HCT116 (cell line): ENCODE data around the gene SLC35F1. TPM values are rescaled to one million over a fixed set of nuclear protein-coding genes. Genes with fewer than 3 reads are reported as not detected.

Experiments
- ATAC-seq: fragments of 200-7000 bp; cut with Tn5 transposase; 2 replicates; pipeline ENCODE4 v1.9.1; 2020; ENCODE audit warnings: mild to moderate bottlenecking, moderate library complexity
- BruUV-seq: library from RNA; stranded (reverse); fragments of 400-500 nt; replicated peaks from 2 replicates; lab custom pipeline; 2021; lab: Mats Ljungman, UMichigan
- CTCF ChIA-PET: fragments of 300-600 bp; sonication (Branson Sonifier 250); formaldehyde crosslinking; loops from one replicate; lab custom pipeline; 2021; ENCODE audit warnings: antibody characterized with exemption; lab: Charles Lee
- POLR2A ChIA-PET: fragments of 300-600, 350-600 bp; sonication (Branson Sonifier 250); formaldehyde crosslinking; loops from one replicate; lab custom pipeline; 2021; ENCODE audit warnings: antibody characterized with exemption; lab: Charles Lee
- RAD21 ChIA-PET, 2 experiments: fragments of 300-600 bp; sonication (Branson Sonifier 250); formaldehyde crosslinking; loops; one replicate each; lab custom pipeline; 2023; ENCODE audit warnings: low total read pairs in 2 of 2; ENCODE audit not compliant: uncharacterized antibody in 2 of 2, unreplicated experiment in 2 of 2, low non-redundant PET in 1 of 2; lab: Charles Lee
- DNase-seq: peaks from one replicate; pipeline ENCODE4 v3.0.0-alpha.2; 2010; ENCODE audit warnings: low read depth, low spot score
- H2AFZ ChIP-seq: fragments of 200-600 bp; shearing (Covaris generic), sonication (generic); 2 replicates; pipeline ENCODE4 v1.6.1; 2017; ENCODE audit warnings: low read depth, mixed run types, mixed read lengths, antibody characterized with exemption, low read length; ENCODE audit not compliant: poor library complexity, severe bottlenecking
- H3K27ac ChIP-seq: 2 replicates; pipeline ENCODE4 v1.5.1; 2012; ENCODE audit warnings: low read depth, low read length
- H3K27me3 ChIP-seq: fragments of 200-600 bp; sonication (generic); 2 replicates; pipeline ENCODE4 v1.6.1; 2016; ENCODE audit warnings: mixed run types, low read length, mixed read lengths; ENCODE audit not compliant: insufficient read depth
- H3K36me3 ChIP-seq, 2 experiments: fragments of 200-500 bp in 1 of 2; fragments of 200-600 bp in 1 of 2; sonication (Bioruptor generic) in 1 of 2; sonication (generic) in 1 of 2; 2 replicates each; pipeline versions ENCODE4 v1.5.1 to v1.6.1; 2014 to 2016; ENCODE audit warnings: low read length in 2 of 2, inconsistent platforms in 1 of 2, mixed read lengths in 1 of 2, mixed run types in 1 of 2; ENCODE audit not compliant: insufficient read depth in 2 of 2, control insufficient read depth in 1 of 2
- H3K4me1 ChIP-seq, 2 experiments: fragments of 200-600 bp in 1 of 2; sonication (generic) in 1 of 2; 2 replicates each; pipeline versions ENCODE4 v1.5.1 to v1.6.1; 2012 to 2017; ENCODE audit warnings: low read length in 2 of 2, inconsistent platforms in 1 of 2, mild to moderate bottlenecking in 1 of 2, mixed read lengths in 1 of 2, mixed run types in 1 of 2, moderate library complexity in 1 of 2; ENCODE audit not compliant: insufficient read depth in 2 of 2, control insufficient read depth in 1 of 2
- H3K4me2 ChIP-seq: fragments of 200-600 bp; sonication (generic); 2 replicates; pipeline ENCODE4 v1.6.1; 2017; ENCODE audit warnings: mixed run types, low read length, mixed read lengths
- H3K4me3 ChIP-seq, 2 experiments: fragments of 200-600 bp in 1 of 2; sonication (generic) in 1 of 2; replicated peaks in 1 of 2; 2 replicates each; pipeline ENCODE4 v1.5.1; 2011 to 2016; ENCODE audit warnings: low read length in 2 of 2, control low read depth in 1 of 2, low read depth in 1 of 2, mild to moderate bottlenecking in 1 of 2, mixed read lengths in 1 of 2, mixed run types in 1 of 2
- H3K79me2 ChIP-seq: fragments of 200-600 bp; sonication (generic); 2 replicates; pipeline ENCODE4 v1.6.1; 2017; ENCODE audit warnings: mild to moderate bottlenecking, mixed run types, low read length, moderate library complexity, mixed read lengths; ENCODE audit not compliant: insufficient read depth
- H3K9ac ChIP-seq: fragments of 200-600 bp; sonication (generic); 2 replicates; pipeline ENCODE4 v1.6.1; 2016; ENCODE audit warnings: low read length, mixed read lengths
- H3K9me2 ChIP-seq: fragments of 200-600 bp; sonication (generic), shearing (Covaris generic); 2 replicates; pipeline ENCODE4 v1.6.1; 2017; ENCODE audit warnings: mixed run types, mild to moderate bottlenecking, moderate library complexity; ENCODE audit not compliant: insufficient read depth
- H3K9me3 ChIP-seq, 2 experiments: fragments of 200-500 bp in 1 of 2; fragments of 200-600 bp in 1 of 2; sonication (Bioruptor generic) in 1 of 2; sonication (generic) in 1 of 2; 2 replicates each; pipeline ENCODE4 v1.6.1; 2014 to 2017; ENCODE audit warnings: low read length in 2 of 2, mixed read lengths in 2 of 2, inconsistent platforms in 1 of 2, low read depth in 1 of 2, mild to moderate bottlenecking in 1 of 2, mixed run types in 1 of 2, moderate library complexity in 1 of 2; ENCODE audit not compliant: control insufficient read depth in 1 of 2, insufficient read depth in 1 of 2
- H4K20me1 ChIP-seq: fragments of 200-600 bp; sonication (generic), shearing (Covaris generic); 2 replicates; pipeline ENCODE4 v1.6.1; 2017; ENCODE audit warnings: mixed run types, mild to moderate bottlenecking, moderate library complexity; ENCODE audit not compliant: insufficient read depth
- CEBPB ChIP-seq: IDR thresholded peaks from 2 replicates; pipeline ENCODE4 v1.6.1; 2012; ENCODE audit warnings: low read depth
- EGR1 ChIP-seq: IDR thresholded peaks from 2 replicates; pipeline ENCODE4 v1.6.1; 2012; ENCODE audit warnings: low read depth
- ELF1 ChIP-seq: IDR thresholded peaks from 2 replicates; pipeline ENCODE4 v1.6.1; 2012; ENCODE audit warnings: low read depth, borderline replicate concordance
- EZH2phosphoT487 ChIP-seq: fragments of 200-600 bp; IDR thresholded peaks from 2 replicates; pipeline ENCODE4 v1.6.1; 2018; ENCODE audit warnings: antibody characterized with exemption, borderline replicate concordance
- FOSL1 ChIP-seq: IDR thresholded peaks from 2 replicates; pipeline ENCODE4 v1.6.1; 2012; ENCODE audit warnings: low read depth
- POLR2A ChIP-seq: IDR thresholded peaks from 2 replicates; pipeline ENCODE4 v1.7.0; 2011; ENCODE audit warnings: borderline replicate concordance; ENCODE audit not compliant: insufficient read depth, insufficient read length; ENCODE audit errors: extremely low read depth
- POLR2AphosphoS5 ChIP-seq: IDR thresholded peaks from 2 replicates; pipeline ENCODE4 v1.6.1; 2011; ENCODE audit warnings: mild to moderate bottlenecking, low read depth, low read length, moderate library complexity
- RAD21 ChIP-seq: IDR thresholded peaks from 2 replicates; pipeline ENCODE4 v1.6.1; 2012; ENCODE audit warnings: low read depth, mild to moderate bottlenecking
- SP1 ChIP-seq: IDR thresholded peaks from 2 replicates; pipeline ENCODE4 v1.6.1; 2012; ENCODE audit warnings: low read depth
- YY1 ChIP-seq: IDR thresholded peaks from 2 replicates; pipeline ENCODE4 v1.6.1; 2011; ENCODE audit warnings: low read length, low read depth, moderate library complexity, mild to moderate bottlenecking; ENCODE audit not compliant: insufficient replicate concordance; ENCODE audit errors: extremely low read depth
- ZFX ChIP-seq: fragments of 450-650 bp; IDR thresholded peaks from 2 replicates; pipeline ENCODE4 v1.6.1; 2017
- ZNF274 ChIP-seq: fragments of 200-500 bp; sonication (Bioruptor generic); IDR thresholded peaks from 2 replicates; pipeline ENCODE4 v1.6.1; 2014; ENCODE audit warnings: mild to moderate bottlenecking, low read depth, low read length, inconsistent platforms
- intact Hi-C: fragments of 100-400 bp; cut with micrococcal nuclease; formaldehyde crosslinking; loops from 2 replicates; pipeline ENCODE4 v1.10.0; 2022
- total RNA-seq: library from RNA; stranded (reverse); gene quantifications from one replicate; pipeline ENCODE4 v1.2.1, GENCODE V29; 2021; ENCODE audit not compliant: unreplicated experiment
- TF ChIP-seq, protein P1 (sequence below): IDR thresholded peaks from 2 replicates; pipeline ENCODE4 v1.6.1; 2012; ENCODE audit warnings: low read depth
- TF ChIP-seq, protein P2 (sequence below), 3 experiments: fragments of 200-600 bp in 1 of 3; sonication (generic) in 1 of 3; IDR thresholded peaks in 2 of 3; conservative IDR thresholded peaks in 1 of 3; 2 replicates each; pipeline ENCODE4 v1.5.1; 2012 to 2017; ENCODE audit warnings: low read depth in 2 of 3, low read length in 2 of 3, antibody characterized with exemption in 1 of 3, borderline replicate concordance in 1 of 3, control low read depth in 1 of 3, mild to moderate bottlenecking in 1 of 3, mixed read lengths in 1 of 3, mixed run types in 1 of 3, moderate library complexity in 1 of 3; ENCODE audit not compliant: insufficient read depth in 1 of 3
- TF ChIP-seq, protein P3 (sequence below): IDR thresholded peaks from 2 replicates; pipeline ENCODE4 v1.6.1; 2012
- TF ChIP-seq, protein P4 (sequence below): IDR thresholded peaks from 2 replicates; pipeline ENCODE4 v1.6.1; 2012

The SLC35F1 gene
- total RNA-seq, 1 experiment from 2014 or later: 0.07 TPM

DNA sequence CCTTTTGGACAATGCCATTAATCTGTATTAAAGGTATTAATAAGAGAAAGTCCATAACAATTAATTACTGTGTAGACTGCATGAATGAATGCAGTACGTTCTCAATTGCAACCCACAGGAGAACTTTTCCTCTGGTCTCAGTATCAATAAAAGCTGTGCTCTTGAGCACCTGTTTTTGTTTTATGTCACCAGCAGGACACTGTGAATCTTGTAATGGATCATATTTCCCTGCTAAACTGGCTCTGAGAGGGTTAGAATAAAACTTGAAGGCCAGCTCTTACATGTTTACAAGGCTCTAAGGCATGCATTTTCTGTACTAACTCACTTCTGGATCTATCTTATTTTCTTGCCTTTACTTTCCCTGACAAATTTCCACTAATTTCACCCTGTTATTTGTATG lies 426.7 kb downstream of the SLC35F1 start (continued):
- TF ChIP-seq, protein P1, sequence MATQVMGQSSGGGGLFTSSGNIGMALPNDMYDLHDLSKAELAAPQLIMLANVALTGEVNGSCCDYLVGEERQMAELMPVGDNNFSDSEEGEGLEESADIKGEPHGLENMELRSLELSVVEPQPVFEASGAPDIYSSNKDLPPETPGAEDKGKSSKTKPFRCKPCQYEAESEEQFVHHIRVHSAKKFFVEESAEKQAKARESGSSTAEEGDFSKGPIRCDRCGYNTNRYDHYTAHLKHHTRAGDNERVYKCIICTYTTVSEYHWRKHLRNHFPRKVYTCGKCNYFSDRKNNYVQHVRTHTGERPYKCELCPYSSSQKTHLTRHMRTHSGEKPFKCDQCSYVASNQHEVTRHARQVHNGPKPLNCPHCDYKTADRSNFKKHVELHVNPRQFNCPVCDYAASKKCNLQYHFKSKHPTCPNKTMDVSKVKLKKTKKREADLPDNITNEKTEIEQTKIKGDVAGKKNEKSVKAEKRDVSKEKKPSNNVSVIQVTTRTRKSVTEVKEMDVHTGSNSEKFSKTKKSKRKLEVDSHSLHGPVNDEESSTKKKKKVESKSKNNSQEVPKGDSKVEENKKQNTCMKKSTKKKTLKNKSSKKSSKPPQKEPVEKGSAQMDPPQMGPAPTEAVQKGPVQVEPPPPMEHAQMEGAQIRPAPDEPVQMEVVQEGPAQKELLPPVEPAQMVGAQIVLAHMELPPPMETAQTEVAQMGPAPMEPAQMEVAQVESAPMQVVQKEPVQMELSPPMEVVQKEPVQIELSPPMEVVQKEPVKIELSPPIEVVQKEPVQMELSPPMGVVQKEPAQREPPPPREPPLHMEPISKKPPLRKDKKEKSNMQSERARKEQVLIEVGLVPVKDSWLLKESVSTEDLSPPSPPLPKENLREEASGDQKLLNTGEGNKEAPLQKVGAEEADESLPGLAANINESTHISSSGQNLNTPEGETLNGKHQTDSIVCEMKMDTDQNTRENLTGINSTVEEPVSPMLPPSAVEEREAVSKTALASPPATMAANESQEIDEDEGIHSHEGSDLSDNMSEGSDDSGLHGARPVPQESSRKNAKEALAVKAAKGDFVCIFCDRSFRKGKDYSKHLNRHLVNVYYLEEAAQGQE: no peak
- TF ChIP-seq RAD21: no peak
- TF ChIP-seq, protein P2, sequence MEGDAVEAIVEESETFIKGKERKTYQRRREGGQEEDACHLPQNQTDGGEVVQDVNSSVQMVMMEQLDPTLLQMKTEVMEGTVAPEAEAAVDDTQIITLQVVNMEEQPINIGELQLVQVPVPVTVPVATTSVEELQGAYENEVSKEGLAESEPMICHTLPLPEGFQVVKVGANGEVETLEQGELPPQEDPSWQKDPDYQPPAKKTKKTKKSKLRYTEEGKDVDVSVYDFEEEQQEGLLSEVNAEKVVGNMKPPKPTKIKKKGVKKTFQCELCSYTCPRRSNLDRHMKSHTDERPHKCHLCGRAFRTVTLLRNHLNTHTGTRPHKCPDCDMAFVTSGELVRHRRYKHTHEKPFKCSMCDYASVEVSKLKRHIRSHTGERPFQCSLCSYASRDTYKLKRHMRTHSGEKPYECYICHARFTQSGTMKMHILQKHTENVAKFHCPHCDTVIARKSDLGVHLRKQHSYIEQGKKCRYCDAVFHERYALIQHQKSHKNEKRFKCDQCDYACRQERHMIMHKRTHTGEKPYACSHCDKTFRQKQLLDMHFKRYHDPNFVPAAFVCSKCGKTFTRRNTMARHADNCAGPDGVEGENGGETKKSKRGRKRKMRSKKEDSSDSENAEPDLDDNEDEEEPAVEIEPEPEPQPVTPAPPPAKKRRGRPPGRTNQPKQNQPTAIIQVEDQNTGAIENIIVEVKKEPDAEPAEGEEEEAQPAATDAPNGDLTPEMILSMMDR (IDR thresholded peaks at IDR 0.05 in 2 of 3, conservative IDR thresholded peaks at IDR 0.05 in 1 of 3; ENCODE audit: borderline replicate concordance in 1 of 3, insufficient read depth in 1 of 3, low read depth in 2 of 3, low read length in 2 of 3): no peak

DNA sequence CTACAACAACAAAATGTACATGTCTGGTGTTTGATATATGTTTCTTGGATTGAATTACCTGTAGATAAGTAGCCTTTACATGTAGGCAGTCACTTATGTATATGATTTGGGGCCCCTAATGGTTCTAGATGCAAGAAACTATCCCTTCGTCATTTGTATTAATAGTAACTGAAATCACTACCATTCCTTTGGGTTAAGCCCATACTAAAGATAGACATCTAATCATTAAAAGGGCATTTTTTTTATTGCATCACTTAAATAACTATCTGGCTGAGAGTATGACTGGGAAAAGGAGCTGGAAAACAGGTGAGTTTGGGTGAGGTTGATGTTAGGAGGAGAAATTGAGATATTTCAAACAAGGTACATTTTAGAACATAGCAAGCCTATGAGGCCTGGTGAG lies 427.6 kb downstream of the SLC35F1 start:
- Histone ChIP-seq H3K4me1 (no peaks in the 10 kb centered on the region), H3K36me3 (no peaks in the 10 kb centered on the region), H3K4me3 (no peak overlapping the region), H3K27ac (no peak overlapping the region), H3K4me2 (no peak overlapping the region), H4K20me1 (no peaks in the 10 kb centered on the region), H3K9me3 (no peaks in the 10 kb centered on the region), H3K79me2 (no peaks in the 10 kb centered on the region), H3K9ac (no peak overlapping the region), H2AFZ (no peak overlapping the region), H3K9me2 (no peaks in the 10 kb centered on the region), H3K27me3 (no peaks in the 10 kb centered on the region)
- no TSS peak for BruUV-seq
- intact Hi-C loops: no loop called here
- no peak for ATAC-seq
- DNase-seq: no peak
- POLR2A ChIA-PET: no interaction called here
- CTCF ChIA-PET: no interaction called here
- RAD21 ChIA-PET: no interaction called here
- no peak for TF ChIP-seq EZH2phosphoT487
- no peak for TF ChIP-seq FOSL1
- TF ChIP-seq, protein P1: no peak
- TF ChIP-seq, protein P3, sequence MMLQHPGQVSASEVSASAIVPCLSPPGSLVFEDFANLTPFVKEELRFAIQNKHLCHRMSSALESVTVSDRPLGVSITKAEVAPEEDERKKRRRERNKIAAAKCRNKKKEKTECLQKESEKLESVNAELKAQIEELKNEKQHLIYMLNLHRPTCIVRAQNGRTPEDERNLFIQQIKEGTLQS: no peak
- no peak for TF ChIP-seq YY1
- TF ChIP-seq ZFX: no peak
- no peak for TF ChIP-seq ZNF274
- no peak for TF ChIP-seq EGR1
- no peak for TF ChIP-seq CEBPB
- TF ChIP-seq SP1: no peak
- TF ChIP-seq POLR2A: no peak
- TF ChIP-seq ELF1: no peak
- no peak for TF ChIP-seq POLR2AphosphoS5
- TF ChIP-seq, protein P4, sequence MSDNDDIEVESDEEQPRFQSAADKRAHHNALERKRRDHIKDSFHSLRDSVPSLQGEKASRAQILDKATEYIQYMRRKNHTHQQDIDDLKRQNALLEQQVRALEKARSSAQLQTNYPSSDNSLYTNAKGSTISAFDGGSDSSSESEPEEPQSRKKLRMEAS: no peak
- no peak for TF ChIP-seq RAD21
